ENCODE data around the gene MBD5.

DNA sequence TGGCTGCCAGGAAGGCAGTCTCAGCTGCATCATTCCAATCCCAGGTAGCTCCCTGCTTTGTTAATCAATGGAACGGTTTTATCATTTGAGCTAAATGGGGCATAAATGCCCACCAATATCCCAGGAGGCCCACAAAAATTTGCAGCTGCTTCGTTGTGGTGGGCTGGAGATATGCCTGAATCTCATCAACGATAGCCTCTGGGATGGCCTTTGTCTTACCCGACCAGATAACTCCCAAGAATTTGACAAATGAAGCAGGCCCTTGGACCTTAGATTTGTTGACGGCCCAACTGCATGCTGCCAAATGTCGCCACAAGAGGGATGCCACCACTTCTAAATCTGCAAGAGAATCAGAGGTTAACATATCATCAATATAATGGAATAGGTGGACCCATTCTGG is 236.4 kb downstream of the MBD5 start:
- TF ChIP-seq, protein P1, sequence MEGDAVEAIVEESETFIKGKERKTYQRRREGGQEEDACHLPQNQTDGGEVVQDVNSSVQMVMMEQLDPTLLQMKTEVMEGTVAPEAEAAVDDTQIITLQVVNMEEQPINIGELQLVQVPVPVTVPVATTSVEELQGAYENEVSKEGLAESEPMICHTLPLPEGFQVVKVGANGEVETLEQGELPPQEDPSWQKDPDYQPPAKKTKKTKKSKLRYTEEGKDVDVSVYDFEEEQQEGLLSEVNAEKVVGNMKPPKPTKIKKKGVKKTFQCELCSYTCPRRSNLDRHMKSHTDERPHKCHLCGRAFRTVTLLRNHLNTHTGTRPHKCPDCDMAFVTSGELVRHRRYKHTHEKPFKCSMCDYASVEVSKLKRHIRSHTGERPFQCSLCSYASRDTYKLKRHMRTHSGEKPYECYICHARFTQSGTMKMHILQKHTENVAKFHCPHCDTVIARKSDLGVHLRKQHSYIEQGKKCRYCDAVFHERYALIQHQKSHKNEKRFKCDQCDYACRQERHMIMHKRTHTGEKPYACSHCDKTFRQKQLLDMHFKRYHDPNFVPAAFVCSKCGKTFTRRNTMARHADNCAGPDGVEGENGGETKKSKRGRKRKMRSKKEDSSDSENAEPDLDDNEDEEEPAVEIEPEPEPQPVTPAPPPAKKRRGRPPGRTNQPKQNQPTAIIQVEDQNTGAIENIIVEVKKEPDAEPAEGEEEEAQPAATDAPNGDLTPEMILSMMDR (conservative IDR thresholded peaks at IDR 0.05 in 1 of 2, IDR thresholded peaks at IDR 0.05 in 1 of 2; ENCODE audit: extremely low read depth in 1 of 2, insufficient read depth in 1 of 2, low read depth in 1 of 2, low read length in 2 of 2): no peak
- no peak for TF ChIP-seq EZH2 (IDR thresholded peaks at IDR 0.05; ENCODE audit: borderline replicate concordance, low read length)

Data from mammary epithelial cell (primary cell).